Measurements from ENCODE around the gene NPAS3. TPM values are rescaled to one million over a fixed set of nuclear protein-coding genes. Genes with fewer than 3 reads are reported as not detected.

The NPAS3 gene
- total and polyA plus RNA-seq, 2 of the 8 experiments (the other 6 are each of a cell fraction or from before 2014, with no cell fraction given), result 0.11 to 0.60 TPM

- no peak overlapping the region for H3K4me2 ChIP-seq (ENCODE audit: insufficient read depth in 1 of 2, low read depth in 2 of 2, low read length in 2 of 2)
- no peak for FAIRE-seq
Measured at GRCh38 chr14:33490555-33490954, 551.9 kb downstream of the NPAS3 start.

More at GRCh38 chr14:33490555-33490954, 551.9 kb downstream of the NPAS3 start:
- Histone ChIP-seq H3K56ac (replicated peaks; ENCODE audit: insufficient read length, low read depth, low read length) (no peak overlapping the region), H3K23ac (ENCODE audit: insufficient read length) (no peak overlapping the region), H3K9ac (replicated peaks in 1 of 4; ENCODE audit: extremely low read depth in 1 of 4, low read depth in 3 of 4, low read length in 3 of 4) (no peak overlapping the region), H3K79me2 (ENCODE audit: control insufficient read depth in 1 of 2, insufficient read depth in 2 of 2, low read length in 2 of 2) (no peaks in the 10 kb centered on the region), H3K36me3 (ENCODE audit: control insufficient read depth in 2 of 4, insufficient read depth in 4 of 4, low read length in 3 of 4) (no peaks in the 10 kb centered on the region), H4K20me1 (replicated peaks in 1 of 2; ENCODE audit: control insufficient read depth in 1 of 2, insufficient read depth in 2 of 2, low read length in 2 of 2) (no peaks in the 10 kb centered on the region), H2BK12ac (ENCODE audit: low read depth, low read length) (no peak overlapping the region), H4K91ac (replicated peaks; ENCODE audit: insufficient read length, low read length) (no peak overlapping the region), H3K4me3 (ENCODE audit: extremely low read depth in 1 of 4, insufficient read depth in 2 of 4, low read depth in 3 of 4, low read length in 4 of 4) (no peak overlapping the region), H4K8ac (ENCODE audit: extremely low read depth, insufficient read depth, low read length) (no peak overlapping the region), H4K5ac (ENCODE audit: insufficient read length, low read depth, low read length) (no peak overlapping the region), H3K4me1 (replicated peaks in 1 of 4; ENCODE audit: control insufficient read depth in 3 of 4, insufficient read depth in 4 of 4, low read length in 3 of 4) (peaks cover 3 to 10% (median 7%) of the 10 kb centered on the region in 4 experiments; a peak in 6 of 7 replicates), H3K79me1 (ENCODE audit: low read depth, low read length) (no peaks in the 10 kb centered on the region), H3K14ac (ENCODE audit: insufficient read length) (no peak overlapping the region), H3K23me2 (ENCODE audit: low read depth, low read length) (no peaks in the 10 kb centered on the region), H3K27ac (ENCODE audit: low read depth, low read length) (no peak overlapping the region), H2BK120ac (replicated peaks; ENCODE audit: low read depth, low read length) (no peak overlapping the region), H2AK5ac (ENCODE audit: low read depth, low read length) (no peak overlapping the region), H2BK5ac (ENCODE audit: low read depth, low read length) (no peak overlapping the region), H2BK15ac (ENCODE audit: low read length) (no peak overlapping the region), H2AFZ (ENCODE audit: low read length) (no peak overlapping the region), H3K27me3 (replicated peaks in 1 of 4; ENCODE audit: control insufficient read depth in 3 of 4, extremely low read depth in 1 of 4, insufficient read depth in 3 of 4, low read length in 3 of 4) (no peaks in the 10 kb centered on the region), H3K9me3 (ENCODE audit: insufficient read depth in 2 of 2, low read depth in 1 of 2, low read length in 1 of 2) (no peaks in the 10 kb centered on the region), H2BK20ac (ENCODE audit: low read length) (no peak overlapping the region), H3K18ac (ENCODE audit: extremely low read depth, low read length) (no peak overlapping the region), H3K4ac (replicated peaks; ENCODE audit: insufficient read length, low read depth, low read length) (no peak overlapping the region)
- DNase-seq (ENCODE audit: low read depth in 1 of 2, low spot score in 2 of 2), result no peak
- ChIA-PET POLR2A (ENCODE audit: partially characterized antibody) (no interaction called here), CTCF (ENCODE audit: partially characterized antibody) (interaction anchor here (0.9 kb wide), 1 partner anchor 15 kb away, joined by 3 read pairs; no protein-coding TSS in a partner anchor)
- WGBS, 2 experiments (ENCODE audit: extremely low coverage in 1 of 2, insufficient coverage in 1 of 2, insufficient read length in 1 of 2, insufficient replicate concordance in 2 of 2, low coverage in 1 of 2, low lambda C conversion rate in 2 of 2, missing lambda C conversion rate in 1 of 2), result 97% methylated on average over 4 of the region's 4 CpGs; no CpG with 5 or more reads in 1 of the 2 experiments

Measured in H1 (cell line).